IPS-NIHi7 (cell line): ENCODE data around the gene SCLY.
A peak's percentile ranks its signal among the peaks of the same experiment; 100 is the strongest.

Source experiments
- DNase-seq: peaks from one replicate; pipeline ENCODE4 v3.0.0; 2012; ENCODE audit warnings: mixed read lengths; ENCODE audit errors: extremely low spot score

Gene SCLY

DNA sequence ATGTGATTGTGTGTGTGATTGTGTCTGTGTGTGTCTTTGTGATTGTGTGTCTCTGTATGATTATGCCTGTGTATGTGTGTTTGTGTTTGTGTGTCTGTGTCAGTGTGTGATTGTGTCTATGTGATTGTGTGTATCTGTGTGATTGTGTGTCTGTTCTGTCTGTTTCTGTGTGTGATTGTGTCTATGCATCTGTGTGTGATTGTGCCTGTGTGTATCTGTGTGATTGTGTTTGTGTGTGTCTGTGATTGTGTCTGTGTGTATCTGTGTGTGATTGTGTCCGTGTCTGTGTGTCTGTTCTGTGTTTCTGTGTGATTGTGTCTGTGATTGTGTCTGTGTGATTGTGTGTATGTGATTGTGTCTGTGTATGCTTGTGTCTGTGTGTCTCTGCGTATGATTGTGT lies 65.5 kb downstream of the SCLY start:
- DNase-seq, result no peak

DNA sequence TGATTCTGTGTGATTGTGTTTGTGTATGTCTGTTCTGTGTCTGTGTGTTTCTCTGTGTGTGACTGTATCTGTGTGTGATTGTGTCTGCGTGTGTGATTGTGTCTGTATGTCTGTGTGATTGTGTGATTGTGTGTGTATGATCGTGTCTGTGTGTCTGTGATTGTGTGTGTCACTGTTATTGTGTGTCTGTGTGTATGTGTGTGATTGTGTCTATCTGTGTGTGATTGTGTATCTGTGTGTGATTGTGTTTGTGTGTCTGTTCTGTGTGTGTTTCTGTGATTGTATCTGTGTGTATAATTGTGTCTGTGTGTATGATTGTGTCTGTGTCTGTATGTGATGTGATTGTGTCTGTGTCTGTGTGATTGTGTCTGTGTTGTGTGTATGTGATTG lies 66.0 kb downstream of the SCLY start:
- DNase-seq, result no peak

- DNase-seq, result peak; percentile 64
These were observed 66.6 kb downstream of the SCLY start for GRCh38 chr2:238127165-238128060.

GRCh38 chr2:238128061-238128440 lies 67.2 kb downstream of the SCLY start:
- DNase-seq, result no peak

- peak; percentile 76 for DNase-seq
These were observed 67.8 kb downstream of the SCLY start for GRCh38 chr2:238128534-238129001.

- no peak for DNase-seq
These were observed 68.6 kb downstream of the SCLY start for GRCh38 chr2:238129166-238130010.

DNA sequence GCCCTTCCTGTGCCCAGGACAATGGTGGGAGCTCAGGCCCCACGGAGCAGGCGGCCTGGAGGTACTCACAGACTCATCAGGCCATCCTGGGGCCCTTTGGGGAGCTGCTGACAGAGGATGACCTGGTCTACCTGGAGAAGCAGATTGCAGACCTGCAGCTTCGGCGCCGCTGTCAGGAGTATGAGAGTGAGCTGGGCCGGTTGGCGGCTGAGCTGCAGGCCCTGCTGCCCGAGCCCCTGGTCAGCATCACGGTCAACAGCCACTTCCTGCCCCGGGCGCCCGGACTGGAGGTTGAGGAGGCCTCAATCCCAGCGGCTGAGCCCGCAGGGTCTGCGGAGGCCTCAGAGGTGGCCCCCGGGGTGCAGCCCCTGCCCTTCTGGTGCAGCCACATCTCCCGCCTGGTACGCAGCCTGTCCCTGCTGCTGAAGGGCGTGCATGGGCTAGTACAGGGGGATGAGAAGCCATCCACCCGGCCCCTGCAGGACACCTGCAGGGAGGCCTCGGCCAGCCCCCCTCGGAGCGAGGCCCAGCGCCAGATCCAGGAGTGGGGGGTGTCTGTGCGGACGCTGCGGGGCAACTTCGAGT lies 69.4 kb downstream of the SCLY start:
- DNase-seq, result no peak

DNA sequence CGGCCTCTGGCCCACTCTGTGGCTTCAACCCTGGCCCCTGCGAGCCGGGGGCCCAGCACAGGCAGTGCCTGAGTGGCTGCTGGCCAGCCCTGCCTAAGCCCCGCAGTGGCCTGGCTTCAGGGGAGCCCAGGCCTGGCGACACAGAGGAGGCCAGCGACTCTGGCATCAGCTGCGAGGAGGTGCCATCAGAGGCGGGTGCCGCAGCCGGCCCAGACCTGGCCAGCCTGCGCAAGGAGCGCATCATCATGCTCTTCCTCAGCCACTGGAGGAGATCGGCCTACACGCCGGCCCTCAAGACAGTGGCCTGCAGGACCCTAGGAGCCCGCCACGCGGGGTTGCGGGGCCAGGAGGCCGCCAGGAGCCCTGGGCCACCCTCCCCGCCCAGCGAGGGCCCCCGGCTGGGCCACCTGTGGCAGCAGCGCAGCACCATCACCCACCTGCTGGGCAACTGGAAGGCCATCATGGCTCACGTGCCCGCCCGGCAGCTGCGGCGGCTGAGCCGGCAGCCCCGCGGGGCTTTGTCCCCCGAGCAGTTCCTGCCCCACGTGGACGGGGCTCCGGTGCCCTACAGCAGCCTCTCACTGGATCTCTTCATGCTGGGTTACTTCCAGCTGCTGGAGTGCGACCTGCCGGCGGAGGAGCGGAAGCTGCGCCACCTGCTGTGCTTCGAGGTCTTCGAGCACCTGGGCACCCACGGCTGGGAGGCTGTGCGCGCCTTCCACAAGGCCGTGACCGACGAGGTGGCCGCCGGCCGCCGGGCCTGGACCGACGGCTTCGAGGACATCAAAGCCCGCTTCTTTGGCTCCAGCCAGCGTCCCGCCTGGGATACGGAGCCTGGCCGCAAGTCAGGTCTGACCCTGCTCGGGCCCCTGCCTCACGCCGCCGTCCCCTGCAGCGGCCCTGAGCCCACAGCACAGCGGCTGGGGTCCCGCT lies 70.2 kb downstream of the SCLY start:
- no peak for DNase-seq

DNA sequence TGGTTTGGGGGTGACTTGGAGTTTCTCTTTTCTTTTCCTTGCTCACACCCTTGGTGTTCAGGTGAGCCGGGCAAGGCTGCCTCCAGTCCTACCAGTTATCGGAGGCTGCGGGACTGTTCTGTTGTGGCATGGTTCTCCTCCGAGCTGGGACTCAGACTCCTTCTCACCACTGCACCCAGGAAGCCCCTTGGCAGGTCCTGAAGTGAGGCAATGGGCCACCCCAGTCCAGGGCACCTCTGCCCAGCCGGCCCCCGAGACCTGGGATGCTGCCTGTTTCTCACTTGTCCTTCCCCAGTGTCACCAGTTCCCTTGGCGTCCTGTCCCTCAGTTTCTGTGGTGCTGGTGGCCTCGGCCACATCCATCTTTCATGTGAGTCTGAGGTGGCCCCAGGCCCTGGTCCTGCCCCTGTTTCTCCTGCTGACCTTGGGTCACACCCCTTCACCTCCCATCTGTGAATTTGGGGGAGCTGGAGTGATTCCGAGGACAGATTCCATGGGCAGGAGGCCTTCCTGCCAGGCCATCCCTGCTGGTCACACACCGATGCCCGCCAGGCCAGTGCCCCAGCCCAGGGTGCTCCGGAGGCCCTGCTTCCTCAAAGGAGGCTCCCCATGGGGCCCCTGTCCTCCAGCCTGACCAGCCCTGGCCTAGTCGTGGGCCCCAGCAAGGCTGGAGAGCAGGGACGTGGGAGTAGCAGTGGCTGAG lies 71.1 kb downstream of the SCLY start:
- no peak for DNase-seq

DNA sequence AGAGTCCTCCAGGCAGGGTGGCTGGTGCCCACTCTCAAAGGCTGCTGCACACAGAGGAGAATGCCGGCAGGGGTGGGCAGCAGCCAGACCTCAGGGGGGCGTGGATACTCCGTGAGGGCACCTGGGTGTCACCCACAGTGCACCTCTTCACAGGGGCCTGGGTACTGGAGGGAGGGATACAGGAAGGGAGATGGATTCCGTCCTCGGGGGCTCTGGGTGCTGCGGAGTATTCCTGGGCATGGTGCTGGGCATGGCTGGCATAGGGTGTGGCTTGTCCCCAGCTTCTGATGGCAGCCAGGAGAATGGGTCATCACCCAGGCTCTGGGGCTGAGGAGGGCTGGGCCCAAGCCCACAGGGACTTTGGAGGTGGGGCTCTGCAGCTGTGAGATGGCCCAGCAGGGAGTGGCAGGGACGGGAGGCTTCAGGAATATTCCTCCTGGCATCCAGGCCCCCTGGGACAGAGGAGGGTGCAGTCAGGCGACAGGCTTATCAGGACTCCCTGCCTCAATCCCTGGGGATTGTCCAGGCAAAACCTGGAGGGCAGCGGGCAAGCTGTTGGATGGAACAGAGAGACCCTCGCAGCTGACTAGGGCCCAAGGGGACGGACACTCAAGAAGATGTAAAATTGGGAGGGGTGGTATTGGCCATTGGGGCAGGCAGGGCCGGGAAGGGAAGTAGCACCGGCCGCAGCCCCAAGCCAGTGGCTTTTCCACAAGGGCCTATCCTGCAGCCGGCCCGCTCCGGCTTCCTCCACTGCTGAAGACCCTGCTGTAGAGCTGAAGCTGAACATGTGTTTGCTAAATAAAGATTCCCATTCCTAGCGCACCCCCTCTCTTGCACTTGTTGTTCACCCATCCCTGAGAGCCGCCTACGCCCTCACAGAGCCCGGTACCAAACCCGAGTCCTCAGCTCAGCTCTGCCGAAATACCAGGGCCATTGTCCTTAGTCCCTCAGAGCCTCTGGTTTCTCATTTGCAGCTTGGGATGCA lies 72.0 kb downstream of the SCLY start:
- no peak for DNase-seq

- no peak for DNase-seq
These were observed 72.9 kb downstream of the SCLY start for GRCh38 chr2:238133499-238134392.

GRCh38 chr2:238134393-238134785 lies 73.6 kb downstream of the SCLY start:
- no peak for DNase-seq

- no peak for DNase-seq
These were observed 74.9 kb downstream of the SCLY start for GRCh38 chr2:238135601-238136150.

GRCh38 chr2:238136820-238137537 lies 76.2 kb downstream of the SCLY start:
- no peak for DNase-seq

DNA sequence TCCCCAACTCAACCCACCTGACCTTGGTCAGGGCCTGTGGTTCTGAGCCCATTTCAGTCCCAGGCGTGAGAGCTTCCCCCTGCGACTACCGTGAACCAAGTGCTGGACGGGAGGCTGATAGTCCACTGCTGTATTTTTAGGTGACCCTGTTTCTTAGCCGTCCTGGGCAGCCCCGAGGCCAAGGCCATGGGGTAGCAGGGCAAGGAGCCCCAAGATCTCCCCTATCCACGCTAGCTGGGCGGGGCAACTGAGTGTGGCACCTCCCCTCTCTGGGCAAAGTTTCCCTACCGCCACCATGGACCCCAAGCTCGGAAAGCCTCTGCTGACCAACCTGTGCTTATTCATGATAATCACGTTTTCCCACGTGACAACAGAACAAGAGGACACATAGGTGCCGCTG lies 77.1 kb downstream of the SCLY start:
- no peak for DNase-seq

GRCh38 chr2:238138331-238139195 lies 77.8 kb downstream of the SCLY start, which contains the start of gene KLHL30:
Gene KLHL30, plus strand, starts transcription at chr2:238138668. Its CDS starts 2,087 bp downstream, at chr2:238140755.
- DNase-seq, result no peak
